Lower leg skin (tissue), 4 donors: Measurements from ENCODE around the gene SSH3. TPM values are rescaled to one million over a fixed set of nuclear protein-coding genes. Genes with fewer than 3 reads are reported as not detected.

Source experiments
- DNase-seq, 2 donors: peaks; one replicate each; pipeline ENCODE4 v3.0.0-alpha.2; 2019; ENCODE audit warnings: low spot score in 2 of 2
- H3K4me3 ChIP-seq: fragments of 200-600 bp; sonication (generic); 2 replicates; pipeline ENCODE4 v1.5.1; 2017; ENCODE audit warnings: mild to moderate bottlenecking, low read depth; ENCODE audit not compliant: poor library complexity, severe bottlenecking
- CTCF ChIP-seq, 3 donors: fragments of 450-650 bp; IDR thresholded peaks; one replicate each; pipeline ENCODE4 v1.5.1; 2016; ENCODE audit warnings: antibody characterized with exemption in 3 of 3, mild to moderate bottlenecking in 3 of 3, moderate library complexity in 2 of 3
- POLR2A ChIP-seq, 2 donors: fragments of 450-650 bp; IDR thresholded peaks; one replicate each; pipeline ENCODE4 v1.6.1; 2016 to 2017; ENCODE audit warnings: antibody characterized with exemption in 2 of 2, mild to moderate bottlenecking in 1 of 2, moderate library complexity in 1 of 2
- WGBS, 2 donors: methylation state at CpG; one replicate each; pipeline ENCODE4 v1.1.5; 2018; 5-methylcytosine and 5-hydroxymethylcytosine counted together
- intact Hi-C: fragments of 100-400 bp; cut with DNase I; formaldehyde crosslinking; loops from one replicate; pipeline ENCODE4 v1.15.0; 2023; ENCODE audit warnings: low total_unique reads
- total RNA-seq, 4 donors: library from RNA; depleted of rRNA; stranded (reverse); fragments of >200 nt; gene quantifications; one replicate each; pipeline ENCODE4 v1.1.0, GENCODE V29; 2016

Gene SSH3
- total RNA-seq, 4 donors from 2014 or later: 58.6 to 71.0 (median 62.0) TPM

- no peak overlapping the region for H3K4me3 ChIP-seq
- DNase-seq: no peak
- intact Hi-C loops: no loop called here
- 84 to 92% methylated on average over 16 to 20 of the region's 20 CpGs for WGBS, 2 donors
- TF ChIP-seq POLR2A (IDR thresholded peaks at IDR 0.05) (no peak), CTCF (IDR thresholded peaks at IDR 0.05) (no peak)
Measured at GRCh38 chr11:67282155-67282875, 21.0 kb upstream of the SSH3 start.

- H3K4me3 ChIP-seq: no peak overlapping the region
- intact Hi-C loops: no loop called here
- 93 to 94% methylated on average over 11 of the region's 11 CpGs for WGBS, 2 donors
- no peak for TF ChIP-seq POLR2A (IDR thresholded peaks at IDR 0.05)
- DNase-seq: no peak
Measured at GRCh38 chr11:67282876-67283371, 20.4 kb upstream of the SSH3 start.

GRCh38 chr11:67283481-67283963 lies 19.8 kb upstream of the SSH3 start:
- intact Hi-C loops: no loop called here
- 83 to 87% methylated on average over 13 of the region's 13 CpGs for WGBS, 2 donors
- no peak for DNase-seq
- no peak overlapping the region for H3K4me3 ChIP-seq
- TF ChIP-seq POLR2A (IDR thresholded peaks at IDR 0.05) (no peak), CTCF (IDR thresholded peaks at IDR 0.05) (no peak)

GRCh38 chr11:67284811-67285540 lies 18.4 kb upstream of the SSH3 start:
- 91 to 92% methylated on average over 41 to 45 of the region's 45 CpGs for WGBS, 2 donors
- no peak for TF ChIP-seq POLR2A (IDR thresholded peaks at IDR 0.05)
- no peak for TF ChIP-seq CTCF (IDR thresholded peaks at IDR 0.05)
- DNase-seq: no peak
- H3K4me3 ChIP-seq: no peak overlapping the region
- intact Hi-C loops: no loop called here

- intact Hi-C loops: no loop called here
- H3K4me3 ChIP-seq: no peak overlapping the region
- TF ChIP-seq POLR2A (IDR thresholded peaks at IDR 0.05) (no peak), CTCF (IDR thresholded peaks at IDR 0.05) (no peak)
- 77 to 83% methylated on average over 37 to 38 of the region's 39 CpGs for WGBS, 2 donors
- DNase-seq: no peak
Measured at GRCh38 chr11:67285541-67286498, 17.5 kb upstream of the SSH3 start.
